ENCODE results near the gene SETD2.

The SETD2 gene

GRCh38 chr3:47162697-47163168, 1.2 kb downstream of the SETD2 start:
- peak overlapping the region; percentile 94 for H3K27ac ChIP-seq
- H3K4me3 ChIP-seq, result peak overlapping the region; percentile 97
- no peak for TF ChIP-seq CTCF (IDR thresholded peaks at IDR 0.05)
- DNase-seq (ENCODE audit: low spot score), result no peak

- Histone ChIP-seq H3K4me3 (peak overlapping the region; percentile 97), H3K27ac (peak overlapping the region; percentile 94)
- no peak for DNase-seq (ENCODE audit: low spot score)
- no peak for TF ChIP-seq CTCF (IDR thresholded peaks at IDR 0.05)
Measured at GRCh38 chr3:47161983-47162696, 1.8 kb downstream of the SETD2 start.

GRCh38 chr3:47159820-47160219, 4.1 kb downstream of the SETD2 start:
- H3K4me3 ChIP-seq, result no peak overlapping the region

GRCh38 chr3:47158208-47158607, 5.7 kb downstream of the SETD2 start:
- TF ChIP-seq CTCF (IDR thresholded peaks at IDR 0.05), result no peak
- Histone ChIP-seq H3K4me3 (no peak overlapping the region), H3K27ac (no peak overlapping the region)
- no peak for DNase-seq (ENCODE audit: low spot score)

More at GRCh38 chr3:47159820-47160219, 4.1 kb downstream of the SETD2 start:
- DNase-seq (ENCODE audit: low spot score), result no peak
- no peak for TF ChIP-seq CTCF (IDR thresholded peaks at IDR 0.05)
- no peak overlapping the region for H3K27ac ChIP-seq

GRCh38 chr3:47156396-47156795, 7.5 kb downstream of the SETD2 start:
- no peak for DNase-seq (ENCODE audit: low spot score)
- no peak overlapping the region for H3K4me3 ChIP-seq
- TF ChIP-seq CTCF (IDR thresholded peaks at IDR 0.05), result no peak
- H3K27ac ChIP-seq, result no peak overlapping the region

- H3K27ac ChIP-seq, result no peak overlapping the region
- no peak for TF ChIP-seq CTCF (IDR thresholded peaks at IDR 0.05)
- DNase-seq (ENCODE audit: low spot score), result no peak
Measured at GRCh38 chr3:47152578-47152977, 11.3 kb downstream of the SETD2 start.

GRCh38 chr3:47151836-47152235, 12.1 kb downstream of the SETD2 start:
- no peak overlapping the region for H3K27ac ChIP-seq
- no peak overlapping the region for H3K4me3 ChIP-seq
- no peak for DNase-seq (ENCODE audit: low spot score)
- no peak for TF ChIP-seq CTCF (IDR thresholded peaks at IDR 0.05)

More at GRCh38 chr3:47152578-47152977, 11.3 kb downstream of the SETD2 start:
- H3K4me3 ChIP-seq, result no peak overlapping the region

Data from coronary artery (tissue), 2 donors.